GM21360 (cell line): ENCODE results near the gene DUSP21.
"Not testable (repeated sequence)": the region's sequence is repeated elsewhere in the genome, so short reads cannot be mapped to it uniquely, and the experiment has no call there.

Source experiments
- ATAC-seq: cut with Tn5 transposase; IDR thresholded peaks from one replicate; pipeline ENCODE4 v1.9.1; 2021; ENCODE audit warnings: mild to moderate bottlenecking, moderate library complexity; ENCODE audit not compliant: unreplicated experiment

Gene DUSP21

DNA sequence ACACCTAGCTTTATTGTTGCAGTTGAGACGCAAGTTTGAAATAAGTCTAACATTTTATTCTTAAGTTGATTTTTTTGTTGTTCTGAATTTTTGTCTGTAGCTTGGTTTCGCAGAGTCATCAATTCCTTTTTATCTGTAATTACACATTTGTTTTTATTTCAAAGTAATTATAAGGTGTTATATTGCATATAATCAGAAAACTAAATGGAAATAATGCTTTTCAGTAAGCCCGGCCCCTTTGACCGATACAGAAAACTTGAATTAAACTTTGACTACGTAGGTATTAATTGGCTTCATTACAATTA is 31.3 kb downstream of the DUSP21 start:
- no peak for ATAC-seq

DNA sequence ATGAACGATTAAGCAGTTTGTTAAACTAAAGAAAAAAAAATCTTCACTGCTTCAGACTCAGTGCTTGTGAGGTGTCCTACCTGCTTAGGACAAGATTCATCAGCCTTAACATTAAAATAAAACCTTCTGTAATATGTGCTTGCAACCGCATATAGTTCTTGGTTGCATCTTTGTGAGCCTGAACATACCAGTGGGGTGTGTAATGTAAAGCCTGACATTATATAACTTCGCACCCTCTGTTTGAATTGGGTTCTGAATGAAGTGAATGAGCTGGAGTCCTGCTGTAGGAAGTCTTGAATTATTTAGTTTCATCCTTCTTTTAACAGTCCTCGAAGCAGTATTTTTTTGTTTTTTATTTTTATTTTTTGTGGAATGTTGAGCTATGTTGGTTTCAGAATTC is 32.3 kb downstream of the DUSP21 start:
- ATAC-seq: no peak

DNA sequence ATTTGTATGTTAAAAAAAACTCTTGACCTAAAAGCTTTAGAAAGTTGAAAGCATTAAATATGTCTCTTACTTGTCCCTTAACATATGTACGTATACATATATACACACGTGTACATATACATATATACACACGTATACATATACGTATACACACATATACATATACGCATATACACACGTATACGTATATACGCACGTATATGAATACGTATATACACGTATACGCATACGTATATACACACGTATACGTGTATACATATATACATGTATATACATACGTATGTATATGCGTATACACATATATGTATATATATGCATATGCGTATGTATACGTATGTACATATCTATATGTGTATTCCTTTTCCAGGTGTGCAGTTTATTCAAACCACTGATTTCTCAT is 32.9 kb downstream of the DUSP21 start:
- no peak for ATAC-seq

DNA sequence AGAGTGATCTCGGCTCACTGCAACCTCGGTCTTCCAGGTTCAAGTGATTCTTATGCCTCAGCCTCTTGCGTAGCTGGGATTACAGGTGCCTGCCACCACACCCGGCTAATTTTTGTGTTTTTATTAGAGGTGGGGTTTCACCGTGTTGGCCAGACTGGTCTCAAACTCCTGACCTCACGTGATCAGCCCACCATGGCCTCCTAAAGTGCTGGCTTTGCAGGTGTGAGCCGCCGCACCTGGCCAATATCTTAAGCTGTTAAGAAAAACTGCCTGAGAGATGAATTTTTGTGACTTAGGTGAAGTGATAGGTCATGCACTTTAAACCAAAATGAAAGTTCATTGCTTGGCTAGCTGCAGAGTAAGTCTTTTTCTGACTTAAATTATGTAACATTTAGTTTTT is 35.0 kb downstream of the DUSP21 start:
- no peak for ATAC-seq

DNA sequence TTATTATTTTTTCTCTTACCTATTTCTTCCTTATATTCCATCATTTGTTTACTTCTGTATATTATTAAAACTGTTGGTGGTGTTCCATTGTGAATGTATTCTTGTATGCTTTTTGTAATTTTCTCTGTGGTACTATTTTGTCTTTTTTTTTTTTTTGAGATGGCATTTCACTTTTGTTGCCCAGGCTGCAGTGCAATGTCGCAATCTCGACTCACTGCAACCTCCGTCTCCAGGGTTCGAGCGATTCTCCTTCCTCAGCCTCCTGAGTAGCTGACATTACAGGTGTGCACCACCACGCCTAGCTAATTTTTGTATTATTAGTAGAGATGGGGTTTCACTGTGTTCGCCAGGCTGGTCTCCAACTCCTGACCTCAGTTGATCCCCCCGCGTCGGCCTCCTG is 37.7 kb downstream of the DUSP21 start:
- no peak for ATAC-seq

GRCh38 chrX:44882635-44883034 is 38.8 kb downstream of the DUSP21 start:
- ATAC-seq: no peak

- ATAC-seq: no peak
Measured at GRCh38 chrX:44884944-44885343, 41.1 kb downstream of the DUSP21 start.

DNA sequence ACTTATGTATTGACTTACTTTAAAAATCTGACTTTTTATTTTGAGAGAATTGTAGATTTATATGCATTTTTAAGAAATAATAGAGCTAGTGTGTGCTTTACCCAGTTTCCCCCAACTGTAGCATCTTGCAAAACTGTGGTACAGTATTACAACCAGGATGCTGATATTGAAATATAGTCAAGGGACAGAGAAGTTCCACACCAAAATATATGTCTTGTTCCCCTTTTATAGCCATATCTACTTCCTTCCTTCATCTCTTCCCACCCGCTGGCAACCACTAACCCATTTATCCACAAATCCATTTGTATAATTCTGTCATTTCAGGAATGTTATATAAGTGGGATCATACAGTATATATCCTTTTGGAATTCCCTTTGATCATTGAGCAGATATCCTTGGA is 46.0 kb downstream of the DUSP21 start:
- no peak for ATAC-seq

DNA sequence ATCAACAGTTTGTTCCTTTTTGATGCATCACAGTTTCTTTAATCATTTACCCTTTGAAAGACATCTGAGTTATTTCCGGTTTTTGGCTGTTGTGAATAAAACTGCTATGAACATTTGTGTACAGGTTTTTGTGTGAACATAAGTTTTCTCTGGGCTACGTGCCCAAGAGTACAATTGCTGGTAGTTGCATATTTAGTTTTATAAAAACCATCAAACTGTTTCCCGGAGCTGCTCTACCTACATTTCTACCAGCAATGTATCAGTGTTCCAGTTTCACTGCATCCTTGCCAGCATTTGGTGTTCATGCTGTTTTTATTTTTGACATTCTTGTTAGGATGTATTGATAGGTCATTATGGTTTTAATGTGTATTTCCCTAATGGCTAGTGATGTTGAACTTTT is 46.4 kb downstream of the DUSP21 start:
- ATAC-seq: no peak

- not testable (repeated sequence) for ATAC-seq
Measured at GRCh38 chrX:44890687-44891086, 46.9 kb downstream of the DUSP21 start.

GRCh38 chrX:44891642-44892041 is 47.8 kb downstream of the DUSP21 start:
- ATAC-seq: no peak
